K562 (cell line): Measurements from ENCODE around the gene BARD1. TPM values are rescaled to one million over a fixed set of nuclear protein-coding genes. Genes with fewer than 3 reads are reported as not detected.

Experiments
- ATAC-seq: fragments of 200-7000 bp; cut with Tn5 transposase; 3 replicates; pipeline ENCODE4 v1.9.1; 2020; ENCODE audit warnings: moderate library complexity
- BruUV-seq: library from RNA; stranded (reverse); fragments of 400-500 nt; replicated peaks from 2 replicates; lab custom pipeline; 2021; lab: Mats Ljungman, UMichigan
- CTCF ChIA-PET: fragments of 300-600 bp; formaldehyde crosslinking; extraction: SDS; loops from one replicate; lab custom pipeline; 2021; ENCODE audit warnings: low intra/inter-chr PET ratio; lab: Yijun Ruan, JAX
- POLR2A ChIA-PET: fragments of 300-600, 350-650 bp; sonication (Branson Sonifier 250); formaldehyde crosslinking; extraction: SDS; loops from one replicate; lab custom pipeline; 2021; ENCODE audit warnings: antibody characterized with exemption, inconsistent platforms; lab: Yijun Ruan, JAX
- DNase-seq, 4 experiments: peaks; one replicate each; pipeline versions ENCODE4 v3.0.0 to v3.0.0-alpha.2; 2011 to 2018; ENCODE audit warnings: low spot score in 3 of 4, mixed read lengths in 3 of 4; ENCODE audit errors: extremely low read depth in 1 of 4
- FAIRE-seq: peaks from 2 replicates; lab custom pipeline; 2011; peaks lifted over from hg19 to GRCh38; lab: Jason Lieb, UNC
- H2AFZ ChIP-seq: 2 replicates; pipeline ENCODE4 v1.6.0; 2011; ENCODE audit warnings: low read depth, low read length, control low read depth, inconsistent platforms
- H3K27ac ChIP-seq: fragments of 200-600 bp; 3 replicates; pipeline ENCODE4 v1.8.0; 2011; ENCODE audit warnings: low read depth, mild to moderate bottlenecking, control low read depth, inconsistent platforms, low read length, moderate library complexity, mixed read lengths; ENCODE audit errors: extremely low read depth
- H3K27me3 ChIP-seq, 2 experiments: fragments of 300-600 bp in 1 of 2; 2 replicates in 1 of 2; 3 replicates in 1 of 2; pipeline versions ENCODE4 v1.6.0 to v1.8.0; 2011; ENCODE audit warnings: inconsistent platforms in 2 of 2, low read length in 2 of 2, mild to moderate bottlenecking in 1 of 2, mixed read lengths in 1 of 2, moderate library complexity in 1 of 2; ENCODE audit not compliant: control insufficient read depth in 2 of 2, insufficient read depth in 2 of 2
- H3K36me3 ChIP-seq: fragments of 300-600 bp; 3 replicates; pipeline ENCODE4 v1.8.0; 2011; ENCODE audit warnings: mild to moderate bottlenecking, low read length, inconsistent platforms; ENCODE audit not compliant: control insufficient read depth, insufficient read depth
- H3K4me1 ChIP-seq, 2 experiments: fragments of 200-600 bp in 1 of 2; replicated peaks in 1 of 2; 2 replicates in 1 of 2; 3 replicates in 1 of 2; pipeline versions ENCODE4 v1.5.1 to v1.8.0; 2011; ENCODE audit warnings: inconsistent platforms in 2 of 2, low read length in 2 of 2, mild to moderate bottlenecking in 1 of 2, mixed read lengths in 1 of 2, moderate library complexity in 1 of 2; ENCODE audit not compliant: control insufficient read depth in 2 of 2, insufficient read depth in 2 of 2
- H3K4me2 ChIP-seq: 2 replicates; pipeline ENCODE4 v1.6.1; 2011; ENCODE audit warnings: low read length, control low read depth, inconsistent platforms, mixed read lengths; ENCODE audit not compliant: insufficient read depth
- H3K4me3 ChIP-seq: fragments of 200-600 bp; sonication (generic), shearing (Covaris generic); 2 replicates; pipeline ENCODE4 v1.5.1; 2016; ENCODE audit warnings: control low read depth, inconsistent platforms
- H3K79me2 ChIP-seq: fragments of 200-600 bp; 3 replicates; pipeline ENCODE4 v1.8.0; 2011; ENCODE audit warnings: low read length, inconsistent platforms; ENCODE audit not compliant: control insufficient read depth, insufficient read depth
- H3K9ac ChIP-seq, 2 experiments: 2 replicates each; pipeline versions ENCODE4 v1.6.0 to v1.6.1; 2011; ENCODE audit warnings: low read depth in 2 of 2, low read length in 2 of 2, control low read depth in 1 of 2, inconsistent platforms in 1 of 2, mild to moderate bottlenecking in 1 of 2, mixed read lengths in 1 of 2; ENCODE audit not compliant: insufficient read depth in 1 of 2
- H3K9me1 ChIP-seq: one replicate; pipeline ENCODE4 v1.6.0; 2011; ENCODE audit warnings: inconsistent platforms, mild to moderate bottlenecking, low read length, moderate library complexity; ENCODE audit not compliant: control insufficient read depth, insufficient read depth
- H3K9me3 ChIP-seq: replicated peaks from 2 replicates; pipeline ENCODE4 v1.5.1; 2011; ENCODE audit warnings: low read depth, low read length, inconsistent platforms; ENCODE audit not compliant: control insufficient read depth, insufficient read depth
- H4K20me1 ChIP-seq: replicated peaks from 2 replicates; pipeline ENCODE4 v1.6.1; 2011; ENCODE audit warnings: low read length, inconsistent platforms, mixed read lengths; ENCODE audit not compliant: control insufficient read depth, insufficient read depth
- AFF4 ChIP-seq: sonication (generic); formaldehyde crosslinking; IDR thresholded peaks from 2 replicates; pipeline ENCODE4 v1.8.0; 2023; ENCODE audit warnings: mild to moderate bottlenecking, missing genetic modification reagents
- CAMTA2 ChIP-seq: fragments of 250-450 bp; sonication (Bioruptor Pico); conservative IDR thresholded peaks from 2 replicates; pipeline ENCODE4 v1.5.1; 2022
- HDAC2 ChIP-seq: fragments of 450-650 bp; IDR thresholded peaks from 2 replicates; pipeline ENCODE4 v1.6.1; 2016; ENCODE audit warnings: mild to moderate bottlenecking
- MEF2D ChIP-seq: conservative IDR thresholded peaks from 2 replicates; pipeline ENCODE4 v1.6.1; 2016; ENCODE audit warnings: low read depth, missing genetic modification characterization, missing compliant biosample characterization
- NONO ChIP-seq, 2 experiments: fragments of 200-400 bp in 1 of 2; fragments of 450-650 bp in 1 of 2; formaldehyde crosslinking in 1 of 2; IDR thresholded peaks; 2 replicates each; pipeline ENCODE4 v1.6.1; 2017; ENCODE audit warnings: low read depth in 2 of 2, mild to moderate bottlenecking in 2 of 2, moderate library complexity in 2 of 2, low read length in 1 of 2
- NR2C2 ChIP-seq, 2 experiments: fragments of 200-800 bp in 1 of 2; sonication (Bioruptor generic) in 1 of 2; sonication (generic) in 1 of 2; formaldehyde crosslinking in 1 of 2; IDR thresholded peaks; 2 replicates each; pipeline versions ENCODE4 v1.6.1 to v1.8.0; 2016 to 2022; ENCODE audit warnings: mild to moderate bottlenecking in 1 of 2, missing compliant biosample characterization in 1 of 2, missing genetic modification characterization in 1 of 2, missing genetic modification reagents in 1 of 2
- SRSF1 ChIP-seq: fragments of 200-400 bp; formaldehyde crosslinking; IDR thresholded peaks from 2 replicates; pipeline ENCODE4 v1.6.1; 2017; ENCODE audit warnings: mild to moderate bottlenecking, low read depth, low read length, moderate library complexity
- ZC3H4 ChIP-seq: sonication (generic); formaldehyde crosslinking; IDR thresholded peaks from 2 replicates; pipeline ENCODE4 v1.9.0; 2021; ENCODE audit warnings: missing genetic modification reagents, borderline replicate concordance
- ZNF3 ChIP-seq: fragments of 250-450 bp; sonication (Bioruptor Pico); IDR thresholded peaks from 2 replicates; pipeline ENCODE4 v1.5.0; 2021; ENCODE audit warnings: mild to moderate bottlenecking, moderate library complexity
- ZNF444 ChIP-seq: fragments of 250-450 bp; sonication (Bioruptor Pico); IDR thresholded peaks from 2 replicates; pipeline ENCODE4 v1.4.0; 2020; ENCODE audit warnings: mild to moderate bottlenecking, moderate library complexity
- ZNF764 ChIP-seq: fragments of 250-450 bp; sonication (Bioruptor Pico); IDR thresholded peaks from 2 replicates; pipeline ENCODE4 v1.4.0; 2020; ENCODE audit warnings: low read depth, mild to moderate bottlenecking, moderate library complexity
- ZNF785 ChIP-seq: fragments of 250-450 bp; sonication (Bioruptor Pico); IDR thresholded peaks from 2 replicates; pipeline ENCODE4 v1.4.0; 2020; ENCODE audit warnings: mild to moderate bottlenecking
- ZNF79 ChIP-seq: fragments of 250-450 bp; sonication (Bioruptor Pico); IDR thresholded peaks from 2 replicates; pipeline ENCODE4 v1.4.0; 2020; ENCODE audit warnings: low read depth, mild to moderate bottlenecking, moderate library complexity
- WGBS: fragments of 100-300 bp; shearing (Covaris generic); methylation state at CpG from one replicate; pipeline ENCODE4 v1.1.6; 2016; ENCODE audit warnings: low coverage, mixed read lengths; ENCODE audit not compliant: insufficient coverage; ENCODE audit errors: missing lambda C conversion rate; 5-methylcytosine and 5-hydroxymethylcytosine counted together
- in situ Hi-C: fragments of 300-500 bp; cut with MboI; formaldehyde crosslinking; loops from 4 replicates; pipeline ENCODE4 v1.15.0; 2018; ENCODE audit warnings: inconsistent platforms, mixed read lengths
- intact Hi-C: fragments of 100-400 bp; cut with micrococcal nuclease; formaldehyde crosslinking; loops from 2 replicates; pipeline ENCODE4 v1.14.2; 2022
- polyA plus RNA-seq, 8 experiments: library from polyadenylated mRNA; depleted of rRNA in 4 of 8; stranded (reverse) in 5 of 8; unstranded in 3 of 8; fragments of >200 nt; fragmentation: Nextera tagmentation in 2 of 8; fragmentation: Illumina TruSeq in 1 of 8; extraction: Ambion mirVana in 2 of 8; extraction: Trizol in 1 of 8; gene quantifications; 2 replicates each; pipeline versions ENCODE4 v1.2.1 to v1.2.3, GENCODE V29; 2011 to 2014; ENCODE audit warnings: inconsistent platforms in 1 of 8, missing spikeins in 1 of 8
- total RNA-seq, 7 experiments: library from RNA; depleted of rRNA in 6 of 7; stranded (reverse); fragments of >200 nt in 6 of 7; fragmentation: Illumina TruSeq in 2 of 7; extraction: Trizol in 2 of 7; gene quantifications; 2 replicates each; pipeline versions ENCODE4 v1.2.1 to v1.2.3, GENCODE V29; 2011 to 2021; ENCODE audit warnings: low replicate concordance in 1 of 7

Gene BARD1
- total and polyA plus RNA-seq, 9 of the 15 experiments (the other 6 are each of a cell fraction or from before 2014, with no cell fraction given) = 6.3 to 18.9 (median 11.3) TPM

- intact Hi-C loops = no loop called here
- ChIA-PET CTCF (no interaction called here), POLR2A (no interaction called here)
- no peak overlapping the region for H2AFZ ChIP-seq
- H4K20me1 ChIP-seq = no peaks in the 10 kb centered on the region
- no peak overlapping the region for H3K27ac ChIP-seq
- DNase-seq (no peak), ATAC-seq (no peak), FAIRE-seq (no peak)
- in situ Hi-C loops = no loop called here
- H3K4me2 ChIP-seq = no peak overlapping the region
- no peaks in the 10 kb centered on the region for H3K4me1 ChIP-seq
- TF ChIP-seq AFF4 (CRISPR knock-in tag) (no peak), ZNF785 (CRISPR knock-in tag) (no peak), ZC3H4 (no peak), NR2C2 (CRISPR knock-in tag; IDR thresholded peaks at IDR 0.05) (no peak), NR2C2 (tag; IDR thresholded peaks at IDR 0.05) (no peak), CAMTA2 (CRISPR knock-in tag) (no peak), MEF2D (tag) (no peak), HDAC2 (no peak), NONO (IDR thresholded peaks at IDR 0.05; ENCODE audit: low read depth in 2 of 2, low read length in 1 of 2) (no peak), ZNF764 (CRISPR knock-in tag) (no peak), ZNF444 (CRISPR knock-in tag) (no peak), ZNF79 (CRISPR knock-in tag) (no peak), SRSF1 (no peak), ZNF3 (CRISPR knock-in tag) (no peak)
- no peaks in the 10 kb centered on the region for H3K27me3 ChIP-seq
- H3K9me3 ChIP-seq = no peaks in the 10 kb centered on the region
- no peaks in the 10 kb centered on the region for H3K79me2 ChIP-seq
- H3K36me3 ChIP-seq = no peaks in the 10 kb centered on the region
- 0% methylated on average over 2 of the region's 2 CpGs for WGBS
- no TSS peak for BruUV-seq
- no peak overlapping the region for H3K4me3 ChIP-seq
- no peak overlapping the region for H3K9ac ChIP-seq
- no peaks in the 10 kb centered on the region for H3K9me1 ChIP-seq
Measured at GRCh38 chr2:214843823-214844222, 34.3 kb upstream of the BARD1 start.
